Measurements from ENCODE around the gene MYZAP. TPM values are rescaled to one million over a fixed set of nuclear protein-coding genes. Genes with fewer than 3 reads are reported as not detected.

MYZAP gene
- total and polyA plus RNA-seq, 7 donors, result 2.0 to 24.8 (median 3.6) TPM

GRCh38 chr15:57598346-57598745 lies 6.6 kb downstream of the MYZAP start:
- WGBS, 3 donors, result 84 to 94% (median 92%) methylated on average over 5 of the region's 5 CpGs
- Histone ChIP-seq H3K27ac (no peak overlapping the region), H3K4me3 (no peak overlapping the region), H3K4me1 (peaks cover 14% of the 10 kb centered on the region), H3K9me3 (no peaks in the 10 kb centered on the region), H3K27me3 (ENCODE audit: insufficient read depth in 3 of 3, low read length in 2 of 3) (no peaks in the 10 kb centered on the region), H3K36me3 (ENCODE audit: insufficient read depth in 1 of 2, low read depth in 1 of 2) (no peaks in the 10 kb centered on the region)
- TF ChIP-seq, protein P1, sequence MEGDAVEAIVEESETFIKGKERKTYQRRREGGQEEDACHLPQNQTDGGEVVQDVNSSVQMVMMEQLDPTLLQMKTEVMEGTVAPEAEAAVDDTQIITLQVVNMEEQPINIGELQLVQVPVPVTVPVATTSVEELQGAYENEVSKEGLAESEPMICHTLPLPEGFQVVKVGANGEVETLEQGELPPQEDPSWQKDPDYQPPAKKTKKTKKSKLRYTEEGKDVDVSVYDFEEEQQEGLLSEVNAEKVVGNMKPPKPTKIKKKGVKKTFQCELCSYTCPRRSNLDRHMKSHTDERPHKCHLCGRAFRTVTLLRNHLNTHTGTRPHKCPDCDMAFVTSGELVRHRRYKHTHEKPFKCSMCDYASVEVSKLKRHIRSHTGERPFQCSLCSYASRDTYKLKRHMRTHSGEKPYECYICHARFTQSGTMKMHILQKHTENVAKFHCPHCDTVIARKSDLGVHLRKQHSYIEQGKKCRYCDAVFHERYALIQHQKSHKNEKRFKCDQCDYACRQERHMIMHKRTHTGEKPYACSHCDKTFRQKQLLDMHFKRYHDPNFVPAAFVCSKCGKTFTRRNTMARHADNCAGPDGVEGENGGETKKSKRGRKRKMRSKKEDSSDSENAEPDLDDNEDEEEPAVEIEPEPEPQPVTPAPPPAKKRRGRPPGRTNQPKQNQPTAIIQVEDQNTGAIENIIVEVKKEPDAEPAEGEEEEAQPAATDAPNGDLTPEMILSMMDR (IDR thresholded peaks at IDR 0.05), result no peak
- no peak for ATAC-seq
- no peak for DNase-seq
- intact Hi-C loops (cut with DNase I), result no loop called here

DNA sequence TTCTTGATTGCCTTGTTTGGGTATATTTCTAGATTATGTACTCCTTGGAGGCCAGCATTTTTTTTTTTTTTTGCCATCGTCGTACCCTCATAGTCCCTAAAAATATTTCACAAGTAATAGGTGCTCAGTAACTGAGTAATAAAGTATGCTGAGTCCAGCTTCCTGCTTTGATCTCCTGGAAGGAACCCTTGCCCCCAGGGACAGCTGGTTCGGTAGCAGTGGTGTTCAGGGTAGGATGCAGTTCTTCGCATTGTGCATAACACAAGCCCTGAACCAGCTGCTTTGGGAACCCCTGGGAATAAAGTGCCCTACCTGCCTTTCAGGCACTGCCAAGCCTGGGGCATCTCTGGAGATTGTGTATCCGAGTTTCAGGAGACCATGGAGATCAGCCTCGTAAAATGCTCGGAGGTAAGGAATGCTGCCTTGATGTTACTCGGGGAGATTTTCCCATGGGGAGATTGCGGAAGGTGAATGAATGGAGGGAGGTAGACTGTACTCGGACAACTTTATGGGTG lies 7.6 kb downstream of the MYZAP start:
- Histone ChIP-seq H3K27ac (no peak overlapping the region), H3K9me3 (no peaks in the 10 kb centered on the region), H3K36me3 (ENCODE audit: insufficient read depth in 1 of 2, low read depth in 1 of 2) (no peaks in the 10 kb centered on the region), H3K4me1 (peaks cover 16% of the 10 kb centered on the region), H3K27me3 (ENCODE audit: insufficient read depth in 3 of 3, low read length in 2 of 3) (no peaks in the 10 kb centered on the region), H3K4me3 (no peak overlapping the region)
- intact Hi-C loops (cut with DNase I), result no loop called here
- DNase-seq (no peak), ATAC-seq (no peak)
- TF ChIP-seq, protein P1 (IDR thresholded peaks at IDR 0.05), result no peak
- WGBS, 3 donors, result 74 to 80% (median 78%) methylated on average over 10 of the region's 10 CpGs

- no peak overlapping the region for H3K27ac ChIP-seq
- intact Hi-C loops (cut with DNase I), result no loop called here
- H3K36me3 ChIP-seq (ENCODE audit: insufficient read depth in 1 of 2, low read depth in 1 of 2), result no peaks in the 10 kb centered on the region
- H3K27me3 ChIP-seq (ENCODE audit: insufficient read depth in 3 of 3, low read length in 2 of 3), result no peaks in the 10 kb centered on the region
- no peak overlapping the region for H3K4me3 ChIP-seq
- TF ChIP-seq, protein P1 (IDR thresholded peaks at IDR 0.05), result no peak
- H3K4me1 ChIP-seq, result peaks cover 10% of the 10 kb centered on the region
- no peak for DNase-seq
- ATAC-seq, result no peak
- 96 to 100% (median 97%) methylated on average over 1 of the region's 1 CpG for WGBS, 3 donors
- no peaks in the 10 kb centered on the region for H3K9me3 ChIP-seq
Observed at GRCh38 chr15:57600197-57600596, 8.5 kb downstream of the MYZAP start.

- Histone ChIP-seq H3K27me3 (ENCODE audit: insufficient read depth in 3 of 3, low read length in 2 of 3) (no peaks in the 10 kb centered on the region), H3K9me3 (no peaks in the 10 kb centered on the region), H3K27ac (no peak overlapping the region), H3K36me3 (ENCODE audit: insufficient read depth in 1 of 2, low read depth in 1 of 2) (no peaks in the 10 kb centered on the region), H3K4me1 (peaks cover 4% of the 10 kb centered on the region), H3K4me3 (no peak overlapping the region)
- DNase-seq (no peak), ATAC-seq (peak in 1 of 4 donors; percentile 39)
- TF ChIP-seq, protein P1 (IDR thresholded peaks at IDR 0.05), result no peak
- WGBS, 3 donors, result 28 to 42% (median 37%) methylated on average over 10 of the region's 10 CpGs
- intact Hi-C loops (cut with DNase I), result no loop called here
Observed at GRCh38 chr15:57604507-57604906, 12.8 kb downstream of the MYZAP start.

- ATAC-seq, result no peak
- no peaks in the 10 kb centered on the region for H3K9me3 ChIP-seq
- H3K4me1 ChIP-seq, result peaks cover 3% of the 10 kb centered on the region
- TF ChIP-seq, protein P1 (IDR thresholded peaks at IDR 0.05), result no peak
- no peak for DNase-seq
- no peak overlapping the region for H3K4me3 ChIP-seq
- intact Hi-C loops (cut with DNase I), result no loop called here
- H3K27me3 ChIP-seq (ENCODE audit: insufficient read depth in 3 of 3, low read length in 2 of 3), result no peaks in the 10 kb centered on the region
- no peak overlapping the region for H3K27ac ChIP-seq
- no peaks in the 10 kb centered on the region for H3K36me3 ChIP-seq (ENCODE audit: insufficient read depth in 1 of 2, low read depth in 1 of 2)
- WGBS, 3 donors, result 71 to 86% (median 83%) methylated on average over 1 of the region's 1 CpG
Observed at GRCh38 chr15:57605491-57605890, 13.8 kb downstream of the MYZAP start.
